Measurements from ENCODE around the gene GAK.

GRCh38 chr4:964346-965025, 32.4 kb upstream of the GAK start:
- TF ChIP-seq CTCF (IDR thresholded peaks at IDR 0.05; ENCODE audit: borderline replicate concordance, extremely low read depth, low read length, poor library complexity, severe bottlenecking) (no peak), EZH2 (IDR thresholded peaks at IDR 0.05; ENCODE audit: borderline replicate concordance, low read depth, low read length, severe bottlenecking) (no peak)
